ENCODE data around the gene GDPD5.

DNA sequence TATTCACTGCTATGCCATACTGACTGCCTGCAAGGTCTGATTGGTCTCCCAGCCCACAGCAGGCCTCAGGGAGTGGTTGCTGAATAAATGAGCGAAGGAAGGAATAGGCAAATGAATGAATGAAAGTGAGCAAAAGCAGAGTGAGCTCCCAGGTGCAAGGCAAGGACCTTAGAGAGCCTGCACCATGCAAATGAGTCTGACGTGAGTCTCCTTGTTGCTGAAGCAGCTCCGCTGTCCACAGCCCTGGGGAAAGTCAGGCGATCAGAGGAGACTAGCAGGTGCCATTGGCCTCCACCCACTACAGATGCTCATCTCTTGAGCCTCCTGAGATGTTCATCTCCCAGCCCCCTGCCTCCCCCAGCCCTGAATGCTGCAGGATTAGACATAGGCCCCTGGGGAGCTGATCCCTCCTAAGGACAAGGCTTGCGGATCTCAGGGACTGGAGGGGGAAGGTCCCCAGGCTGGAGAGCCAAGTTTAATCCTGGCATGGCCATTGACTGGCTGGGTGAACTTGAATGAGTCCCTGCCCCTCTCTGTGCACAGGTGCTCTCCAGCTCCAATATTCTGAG, 22.1 kb downstream of the GDPD5 start:
- TF ChIP-seq EGR1 (IDR thresholded peaks at IDR 0.05; ENCODE audit: borderline replicate concordance in 1 of 2, low read depth in 2 of 2, low read length in 2 of 2), result no peak
- TF ChIP-seq POLR2AphosphoS5 (IDR thresholded peaks at IDR 0.05; ENCODE audit: low read length), result no peak
- TF ChIP-seq PAX5 (IDR thresholded peaks at IDR 0.05; ENCODE audit: borderline replicate concordance, low read depth, low read length), result no peak
- TF ChIP-seq ZBTB4 (CRISPR knock-in tag; IDR thresholded peaks at IDR 0.05), result no peak
- no peak for TF ChIP-seq EZH2 (IDR thresholded peaks at IDR 0.05; ENCODE audit: borderline replicate concordance, control insufficient read depth, low read depth, low read length)
- TF ChIP-seq FOXK2 (IDR thresholded peaks at IDR 0.05), result no peak
- no peak for TF ChIP-seq SMAD1 (IDR thresholded peaks at IDR 0.05; ENCODE audit: low read depth, partially characterized antibody)
- no peak for TF ChIP-seq CTCF (IDR thresholded peaks at IDR 0.05 in 2 of 3, conservative IDR thresholded peaks at IDR 0.05 in 1 of 3; ENCODE audit: control insufficient read depth in 2 of 3, extremely low read depth in 1 of 3, insufficient read depth in 1 of 3, low read depth in 3 of 3, low read length in 3 of 3)
